NCI-H2227 treated with DMSO at 0.1 percent for 48 hours (cell line): Measurements from ENCODE around the gene ABCA5.

Experiments used
- DNase-seq: peaks from one replicate; lab custom pipeline; 2025; lab: John Stamatoyannopoulos, UW

The ABCA5 gene

GRCh38 chr17:69254187-69254586 lies 72.7 kb downstream of the ABCA5 start:
- DNase-seq, result no peak

GRCh38 chr17:69250641-69251040 lies 76.3 kb downstream of the ABCA5 start:
- DNase-seq, result no peak

GRCh38 chr17:69246726-69247375 lies 80.1 kb downstream of the ABCA5 start:
- peak; percentile 9 for DNase-seq

- DNase-seq, result no peak
These were observed 80.7 kb downstream of the ABCA5 start for GRCh38 chr17:69246202-69246601.

GRCh38 chr17:69245617-69246016 lies 81.3 kb downstream of the ABCA5 start:
- no peak for DNase-seq

GRCh38 chr17:69239611-69240600 lies 87.0 kb downstream of the ABCA5 start:
- DNase-seq, result no peak

GRCh38 chr17:69236946-69237345 lies 90.0 kb downstream of the ABCA5 start:
- no peak for DNase-seq

- DNase-seq, result no peak
These were observed 90.5 kb downstream of the ABCA5 start for GRCh38 chr17:69236464-69236863.

- DNase-seq, result peak; percentile 26
These were observed 91.4 kb downstream of the ABCA5 start for GRCh38 chr17:69235338-69236058.

GRCh38 chr17:69232650-69233049 lies 94.3 kb downstream of the ABCA5 start:
- DNase-seq, result no peak

- no peak for DNase-seq
These were observed 95.4 kb downstream of the ABCA5 start for GRCh38 chr17:69231521-69231920.

- no peak for DNase-seq
These were observed 96.0 kb downstream of the ABCA5 start for GRCh38 chr17:69230939-69231338.

GRCh38 chr17:69228576-69228975 lies 98.4 kb downstream of the ABCA5 start, which contains the start of gene ABCA10:
TSS of gene ABCA10 (minus strand) at chr17:69228824. CDS start at chr17:69225358, 3,466 bp downstream.
- DNase-seq, result no peak

- no peak for DNase-seq
These were observed 98.9 kb downstream of the ABCA5 start for GRCh38 chr17:69228018-69228417.

GRCh38 chr17:69227541-69227940 lies 99.4 kb downstream of the ABCA5 start:
- DNase-seq, result no peak

GRCh38 chr17:69223809-69224208 lies 103.1 kb downstream of the ABCA5 start:
- DNase-seq, result no peak

- DNase-seq, result no peak
These were observed 104.2 kb downstream of the ABCA5 start for GRCh38 chr17:69222707-69223258.

- DNase-seq, result no peak
These were observed 106.8 kb downstream of the ABCA5 start for GRCh38 chr17:69220098-69220497.

- DNase-seq, result no peak
These were observed 107.9 kb downstream of the ABCA5 start for GRCh38 chr17:69218986-69219385.

- no peak for DNase-seq
These were observed 113.7 kb downstream of the ABCA5 start for GRCh38 chr17:69213059-69213813.

GRCh38 chr17:69208640-69209039 lies 118.3 kb downstream of the ABCA5 start:
- no peak for DNase-seq
